IMR-90 (cell line): ENCODE data around the gene EBF3. TPM values are rescaled to one million over a fixed set of nuclear protein-coding genes. Genes with fewer than 3 reads are reported as not detected.

ENCODE experiments used
- ATAC-seq: fragments of 200-7000 bp; cut with Tn5 transposase; 2 replicates; pipeline ENCODE4 v1.9.1; 2020; ENCODE audit warnings: low read depth, mild to moderate bottlenecking, moderate library complexity
- BruUV-seq: library from RNA; stranded (reverse); fragments of 400-500 nt; replicated peaks from 2 replicates; lab custom pipeline; 2021; lab: Mats Ljungman, UMichigan
- CTCF ChIA-PET: fragments of 300-600 bp; formaldehyde crosslinking; extraction: SDS; loops from one replicate; lab custom pipeline; 2021; ENCODE audit warnings: antibody characterized with exemption; lab: Yijun Ruan, JAX
- POLR2A ChIA-PET: fragments of 300-600 bp; sonication (Branson Sonifier 250); formaldehyde crosslinking; loops from one replicate; lab custom pipeline; 2022; ENCODE audit warnings: antibody characterized with exemption; ENCODE audit not compliant: unreplicated experiment; lab: Charles Lee
- DNase-seq: peaks from one replicate; pipeline ENCODE4 v3.0.0; 2013
- H2AFZ ChIP-seq: replicated peaks from 2 replicates; pipeline ENCODE3; 2013; ENCODE audit warnings: low read length, mild to moderate bottlenecking; ENCODE audit not compliant: poor library complexity
- H2AK5ac ChIP-seq: 2 replicates; pipeline ENCODE4 v1.6.1; 2013; ENCODE audit warnings: low read depth, low read length, inconsistent platforms
- H2AK9ac ChIP-seq: replicated peaks from 2 replicates; pipeline ENCODE3; 2013; ENCODE audit warnings: mild to moderate bottlenecking, low read depth, low read length, moderate library complexity; ENCODE audit not compliant: poor library complexity
- H2BK120ac ChIP-seq: 2 replicates; pipeline ENCODE4 v1.6.1; 2013; ENCODE audit warnings: low read depth, low read length, inconsistent platforms
- H2BK15ac ChIP-seq: 3 replicates; pipeline ENCODE4 v1.6.1; 2013; ENCODE audit warnings: low read depth, low read length, inconsistent platforms
- H2BK20ac ChIP-seq: 2 replicates; pipeline ENCODE4 v1.6.1; 2013; ENCODE audit warnings: low read depth, mild to moderate bottlenecking, inconsistent platforms, low read length, moderate library complexity
- H2BK5ac ChIP-seq: 2 replicates; pipeline ENCODE4 v1.6.1; 2013; ENCODE audit warnings: mild to moderate bottlenecking, low read depth, low read length, inconsistent platforms; ENCODE audit not compliant: poor library complexity, severe bottlenecking
- H3K14ac ChIP-seq: replicated peaks from 2 replicates; pipeline ENCODE4 v1.6.1; 2013; ENCODE audit warnings: low read depth, low read length, inconsistent platforms
- H3K18ac ChIP-seq: 2 replicates; pipeline ENCODE4 v1.6.1; 2013; ENCODE audit warnings: low read depth, low read length, control low read depth
- H3K23ac ChIP-seq: 2 replicates; pipeline ENCODE4 v1.6.1; 2013; ENCODE audit warnings: low read depth, low read length, inconsistent platforms
- H3K27ac ChIP-seq: 2 replicates; pipeline ENCODE4 v1.5.1; 2013; ENCODE audit warnings: mild to moderate bottlenecking, control low read depth, low read length; ENCODE audit not compliant: insufficient read depth
- H3K27me3 ChIP-seq: 2 replicates; pipeline ENCODE4 v1.6.1; 2013; ENCODE audit warnings: low read length; ENCODE audit not compliant: control insufficient read depth, insufficient read depth
- H3K36me3 ChIP-seq: 2 replicates; pipeline ENCODE4 v1.6.1; 2013; ENCODE audit warnings: low read length, mixed read lengths; ENCODE audit not compliant: control insufficient read depth, insufficient read depth
- H3K4ac ChIP-seq: 2 replicates; pipeline ENCODE4 v1.6.1; 2013; ENCODE audit warnings: low read depth, low read length, inconsistent platforms
- H3K4me1 ChIP-seq: 2 replicates; pipeline ENCODE4 v1.6.1; 2013; ENCODE audit warnings: low read length, mixed read lengths; ENCODE audit not compliant: control insufficient read depth, insufficient read depth
- H3K4me2 ChIP-seq: 2 replicates; pipeline ENCODE4 v1.6.1; 2013; ENCODE audit warnings: low read depth, mild to moderate bottlenecking, control low read depth, low read length, moderate library complexity
- H3K4me3 ChIP-seq: 2 replicates; pipeline ENCODE4 v1.5.1; 2013; ENCODE audit warnings: low read depth, mild to moderate bottlenecking, control low read depth, low read length, moderate library complexity; ENCODE audit not compliant: insufficient read depth
- H3K56ac ChIP-seq: 2 replicates; pipeline ENCODE4 v1.6.1; 2013; ENCODE audit warnings: low read length, inconsistent platforms; ENCODE audit not compliant: insufficient read depth; ENCODE audit errors: extremely low read depth
- H3K79me1 ChIP-seq, 2 experiments: 2 replicates each; pipeline ENCODE4 v1.6.1; 2013; ENCODE audit warnings: low read length in 2 of 2, inconsistent platforms in 1 of 2, low read depth in 1 of 2
- H3K9ac ChIP-seq: 2 replicates; pipeline ENCODE4 v1.6.1; 2013; ENCODE audit warnings: low read depth, low read length, control low read depth
- H3K9me1 ChIP-seq: 2 replicates; pipeline ENCODE4 v1.6.1; 2013; ENCODE audit warnings: low read length, inconsistent platforms; ENCODE audit not compliant: insufficient read depth
- H3K9me3 ChIP-seq: 2 replicates; pipeline ENCODE4 v1.6.1; 2013; ENCODE audit warnings: low read length; ENCODE audit not compliant: control insufficient read depth, insufficient read depth
- H4K20me1 ChIP-seq: 2 replicates; pipeline ENCODE4 v1.6.1; 2013; ENCODE audit warnings: low read length, inconsistent platforms; ENCODE audit not compliant: insufficient read depth
- H4K5ac ChIP-seq: 2 replicates; pipeline ENCODE4 v1.6.1; 2013; ENCODE audit warnings: mild to moderate bottlenecking, low read depth, low read length, control low read depth
- H4K8ac ChIP-seq, 2 experiments: 2 replicates each; pipeline ENCODE4 v1.6.1; 2013; ENCODE audit warnings: low read depth in 2 of 2, low read length in 2 of 2, control low read depth in 1 of 2, inconsistent platforms in 1 of 2
- H4K91ac ChIP-seq: 2 replicates; pipeline ENCODE4 v1.6.1; 2013; ENCODE audit warnings: low read depth, low read length, inconsistent platforms; ENCODE audit not compliant: insufficient read depth
- MAZ ChIP-seq: IDR thresholded peaks from 2 replicates; pipeline ENCODE4 v1.6.1; 2012; ENCODE audit warnings: low read depth, mild to moderate bottlenecking, low read length, improper control_type of control experiment, moderate library complexity, borderline replicate concordance
- WGBS, 2 experiments: methylation state at CpG; one replicate each; pipeline versions ENCODE4 v1.1.5 to v1.1.7; 2013; ENCODE audit warnings: missing lambda C conversion rate in 2 of 2; ENCODE audit not compliant: insufficient read length in 1 of 2; ENCODE audit errors: extremely low coverage in 2 of 2; 5-methylcytosine and 5-hydroxymethylcytosine counted together
- dilution Hi-C: fragments of 300-500 bp; cut with HindIII; formaldehyde crosslinking; loops from one replicate; pipeline ENCODE4 v1.14.3; 2018; ENCODE audit warnings: low sequenced_read_pairs; ENCODE audit not compliant: unreplicated experiment
- in situ Hi-C: fragments of 300-500 bp; cut with MboI; formaldehyde crosslinking; loops from 3 replicates; pipeline ENCODE4 v1.14.3; 2019; ENCODE audit warnings: low sequenced_read_pairs, inconsistent platforms, mixed read lengths
- intact Hi-C: fragments of 100-400 bp; cut with micrococcal nuclease; formaldehyde crosslinking; loops from 2 replicates; pipeline ENCODE4 v1.10.0; 2022
- polyA plus RNA-seq, 3 experiments: library from polyadenylated mRNA; depleted of rRNA; stranded (reverse); fragments of >200 nt; gene quantifications; 2 replicates each; pipeline ENCODE4 v1.2.3, GENCODE V29; 2012; ENCODE audit warnings: low replicate concordance in 1 of 3
- total RNA-seq: library from RNA; depleted of rRNA; stranded (reverse); fragments of >200 nt; gene quantifications from 2 replicates; pipeline ENCODE4 v1.2.3, GENCODE V29; 2012

Gene EBF3
- total and polyA plus RNA-seq, 2 of the 4 experiments (the other 2 are of a cell fraction) = 0.36 to 0.70 TPM

GRCh38 chr10:130002606-130003005, 38.5 kb upstream of the EBF3 start:
- in situ Hi-C loops (no loop called here), dilution Hi-C loops (no loop called here), intact Hi-C loops (no loop called here)
- H2AK9ac ChIP-seq = no peak overlapping the region
- no peak overlapping the region for H2AFZ ChIP-seq
- ATAC-seq (no peak), DNase-seq (no peak)
- CTCF ChIA-PET = no interaction called here
- no peak overlapping the region for H3K56ac ChIP-seq
- no peak overlapping the region for H2AK5ac ChIP-seq
- H3K4me1 ChIP-seq = no peaks in the 10 kb centered on the region
- TF ChIP-seq MAZ = no peak
- H3K9ac ChIP-seq = no peak overlapping the region
- POLR2A ChIA-PET = no interaction called here
- no peak overlapping the region for H4K91ac ChIP-seq
- H3K9me1 ChIP-seq = no peaks in the 10 kb centered on the region
- no peak overlapping the region for H3K18ac ChIP-seq
- H2BK15ac ChIP-seq = no peak overlapping the region
- no peak overlapping the region for H2BK20ac ChIP-seq
- H3K27ac ChIP-seq = no peak overlapping the region
- H4K8ac ChIP-seq = no peak overlapping the region
- no peaks in the 10 kb centered on the region for H3K79me1 ChIP-seq
- H2BK5ac ChIP-seq = no peak overlapping the region
- no peaks in the 10 kb centered on the region for H4K20me1 ChIP-seq
- no peak overlapping the region for H3K4me3 ChIP-seq
- no peaks in the 10 kb centered on the region for H3K36me3 ChIP-seq
- 81% methylated on average over 8 of the region's 14 CpGs; no CpG with 5 or more reads in 1 of the 2 experiments for WGBS, 2 experiments
- H2BK120ac ChIP-seq = no peak overlapping the region
- no peak overlapping the region for H3K4ac ChIP-seq
- H3K23ac ChIP-seq = no peak overlapping the region
- no peak overlapping the region for H4K5ac ChIP-seq
- no peaks in the 10 kb centered on the region for H3K9me3 ChIP-seq
- no peak overlapping the region for H3K14ac ChIP-seq
- H3K4me2 ChIP-seq = no peak overlapping the region
- H3K27me3 ChIP-seq = no peaks in the 10 kb centered on the region
- BruUV-seq = no TSS peak
